ENCODE results near the gene PLEKHB1.

- TF ChIP-seq CTCF (IDR thresholded peaks at IDR 0.05) (no peak), POLR2A (IDR thresholded peaks at IDR 0.05) (no peak)
Observed at GRCh38 chr11:73652046-73652730, 5.8 kb downstream of the PLEKHB1 start.
